HG03139 (cell line): ENCODE measurements around the gene NLRP14.

Experiments
- ATAC-seq: cut with Tn5 transposase; IDR thresholded peaks from one replicate; pipeline ENCODE4 v1.9.1; 2021; ENCODE audit not compliant: unreplicated experiment

NLRP14 gene, protein sequence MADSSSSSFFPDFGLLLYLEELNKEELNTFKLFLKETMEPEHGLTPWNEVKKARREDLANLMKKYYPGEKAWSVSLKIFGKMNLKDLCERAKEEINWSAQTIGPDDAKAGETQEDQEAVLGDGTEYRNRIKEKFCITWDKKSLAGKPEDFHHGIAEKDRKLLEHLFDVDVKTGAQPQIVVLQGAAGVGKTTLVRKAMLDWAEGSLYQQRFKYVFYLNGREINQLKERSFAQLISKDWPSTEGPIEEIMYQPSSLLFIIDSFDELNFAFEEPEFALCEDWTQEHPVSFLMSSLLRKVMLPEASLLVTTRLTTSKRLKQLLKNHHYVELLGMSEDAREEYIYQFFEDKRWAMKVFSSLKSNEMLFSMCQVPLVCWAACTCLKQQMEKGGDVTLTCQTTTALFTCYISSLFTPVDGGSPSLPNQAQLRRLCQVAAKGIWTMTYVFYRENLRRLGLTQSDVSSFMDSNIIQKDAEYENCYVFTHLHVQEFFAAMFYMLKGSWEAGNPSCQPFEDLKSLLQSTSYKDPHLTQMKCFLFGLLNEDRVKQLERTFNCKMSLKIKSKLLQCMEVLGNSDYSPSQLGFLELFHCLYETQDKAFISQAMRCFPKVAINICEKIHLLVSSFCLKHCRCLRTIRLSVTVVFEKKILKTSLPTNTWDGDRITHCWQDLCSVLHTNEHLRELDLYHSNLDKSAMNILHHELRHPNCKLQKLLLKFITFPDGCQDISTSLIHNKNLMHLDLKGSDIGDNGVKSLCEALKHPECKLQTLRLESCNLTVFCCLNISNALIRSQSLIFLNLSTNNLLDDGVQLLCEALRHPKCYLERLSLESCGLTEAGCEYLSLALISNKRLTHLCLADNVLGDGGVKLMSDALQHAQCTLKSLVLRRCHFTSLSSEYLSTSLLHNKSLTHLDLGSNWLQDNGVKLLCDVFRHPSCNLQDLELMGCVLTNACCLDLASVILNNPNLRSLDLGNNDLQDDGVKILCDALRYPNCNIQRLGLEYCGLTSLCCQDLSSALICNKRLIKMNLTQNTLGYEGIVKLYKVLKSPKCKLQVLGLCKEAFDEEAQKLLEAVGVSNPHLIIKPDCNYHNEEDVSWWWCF

GRCh38 chr11:7020183-7020917 is at the start of gene NLRP14, which contains the start of gene ZNF214:
TSS of gene NLRP14 (plus strand) at chr11:7020479. CDS start at chr11:7038587, 18,108 bp downstream.
TSS of gene ZNF214 (minus strand) at chr11:7020346. CDS start at chr11:7002835, 17,511 bp downstream.
- ATAC-seq, result no peak

DNA sequence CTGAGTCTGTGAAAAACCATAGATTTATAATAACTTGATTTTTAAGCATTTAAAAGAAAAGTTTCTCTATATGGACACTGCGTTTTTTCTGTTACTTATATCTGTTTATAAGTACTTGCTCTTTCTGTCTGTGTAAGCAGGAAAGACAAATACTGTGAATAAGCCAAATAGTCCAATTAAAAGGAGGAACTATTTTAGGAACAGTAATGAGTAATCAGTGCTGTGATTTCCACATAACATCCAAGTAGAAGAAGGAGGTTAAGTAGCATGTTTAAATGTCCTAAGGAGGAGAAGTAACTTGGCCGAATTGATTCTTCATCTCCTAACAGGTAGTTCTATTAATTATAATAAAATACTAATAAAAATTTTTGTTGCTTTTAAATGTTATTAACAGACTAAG is 40.9 kb upstream of the NLRP14 start:
- no peak for ATAC-seq

DNA sequence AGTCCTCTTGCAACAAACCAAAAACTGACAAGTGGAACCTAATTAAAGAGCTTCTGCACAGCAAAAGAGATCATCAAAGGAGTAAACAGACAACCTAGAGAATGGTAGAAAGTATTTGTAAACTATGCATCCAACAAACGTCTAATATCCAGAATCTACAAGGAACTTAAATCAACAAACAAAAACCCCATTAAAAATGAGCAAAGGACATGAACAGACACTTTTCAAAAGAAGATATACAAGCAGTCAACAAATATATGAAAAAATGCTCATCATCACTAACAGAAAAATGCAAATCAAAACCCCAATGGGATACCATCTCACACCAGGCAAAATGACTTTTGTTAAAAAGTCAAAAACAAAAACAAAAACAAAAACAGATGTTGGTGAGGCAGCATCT is 33.8 kb upstream of the NLRP14 start:
- no peak for ATAC-seq

DNA sequence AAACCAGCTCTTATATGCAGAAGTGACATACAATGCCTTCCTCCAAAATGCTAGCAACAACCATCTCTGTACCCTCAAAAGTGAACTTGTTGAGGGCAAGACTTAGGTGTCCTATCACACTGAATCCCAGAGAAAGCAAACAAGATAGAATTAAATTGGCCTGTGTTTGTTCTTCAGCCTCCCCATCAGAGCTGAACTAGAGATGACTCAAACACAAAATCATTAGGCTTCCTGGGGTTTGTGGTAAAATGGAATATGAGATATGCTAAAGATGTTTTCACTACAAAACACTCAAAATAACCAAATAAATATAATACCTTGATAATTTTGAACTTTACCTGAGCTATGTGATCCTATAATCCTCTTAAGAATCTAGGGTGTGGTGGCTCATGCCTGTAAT is 31.8 kb upstream of the NLRP14 start:
- no peak for ATAC-seq

DNA sequence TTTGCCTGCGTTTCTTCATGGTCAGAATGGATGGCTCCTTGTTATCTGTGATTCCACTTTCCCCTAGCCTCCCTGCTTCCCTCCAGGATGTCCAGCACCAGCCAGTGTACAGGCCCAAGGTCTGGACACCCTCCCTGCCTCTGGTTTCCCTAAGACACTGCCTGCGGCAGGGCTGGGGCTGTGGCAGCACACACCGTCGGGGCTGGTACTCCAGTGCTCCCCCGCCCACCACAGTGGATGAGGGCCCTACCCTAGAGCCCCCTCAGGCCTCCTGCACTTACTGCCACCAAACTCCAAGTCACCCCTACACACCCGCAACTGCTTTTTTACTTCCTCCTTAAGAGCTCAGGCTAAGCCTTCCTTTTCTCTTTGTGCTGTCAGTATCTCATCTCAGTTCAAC is 29.1 kb upstream of the NLRP14 start:
- no peak for ATAC-seq

GRCh38 chr11:6992026-6992425 is 28.3 kb upstream of the NLRP14 start:
- no peak for ATAC-seq

- ATAC-seq, result no peak
Measured at GRCh38 chr11:6992457-6993417, 27.5 kb upstream of the NLRP14 start.

DNA sequence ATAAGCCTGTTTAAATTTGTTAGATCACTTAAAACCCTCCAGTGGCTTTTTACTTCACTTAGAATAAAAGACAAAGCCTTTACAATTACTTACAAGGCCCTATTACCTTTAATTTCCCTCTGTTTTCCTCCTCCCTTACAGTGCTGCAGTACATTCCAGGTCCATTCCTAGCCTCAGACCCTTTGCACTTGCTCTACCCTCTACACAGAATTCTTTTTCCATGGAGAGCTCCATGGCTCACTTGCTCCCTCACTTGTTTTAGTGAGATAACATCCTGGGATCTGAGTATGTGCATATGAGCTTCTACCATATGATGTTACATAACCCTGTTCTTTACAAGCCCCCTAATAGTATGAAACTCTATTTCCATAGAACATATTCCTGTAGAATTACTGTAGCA is 24.6 kb upstream of the NLRP14 start:
- no peak for ATAC-seq

GRCh38 chr11:7004482-7004881 is 15.8 kb upstream of the NLRP14 start:
- no peak for ATAC-seq

DNA sequence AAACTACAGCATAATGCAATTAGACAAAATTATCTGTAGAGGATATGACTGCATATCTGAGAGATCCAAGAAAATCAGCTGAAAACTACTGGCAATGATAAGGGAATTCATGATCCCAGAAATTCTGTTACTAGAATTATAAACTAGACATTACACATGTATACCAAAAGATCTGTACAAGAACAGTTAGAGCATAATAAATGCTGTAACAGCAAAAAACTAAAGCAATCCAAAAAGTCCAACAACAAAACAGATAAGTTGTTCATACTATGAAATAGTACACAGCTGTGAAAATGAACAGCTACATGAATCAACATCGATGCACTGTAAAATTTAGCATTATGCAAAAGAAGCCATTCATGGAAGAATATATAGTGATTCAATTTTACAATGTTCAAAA is 6.2 kb upstream of the NLRP14 start:
- ATAC-seq, result no peak

GRCh38 chr11:7016011-7016410 is 4.3 kb upstream of the NLRP14 start:
- ATAC-seq, result no peak

- ATAC-seq, result no peak
Measured at GRCh38 chr11:7019500-7020182, 638 bp upstream of the NLRP14 start.

DNA sequence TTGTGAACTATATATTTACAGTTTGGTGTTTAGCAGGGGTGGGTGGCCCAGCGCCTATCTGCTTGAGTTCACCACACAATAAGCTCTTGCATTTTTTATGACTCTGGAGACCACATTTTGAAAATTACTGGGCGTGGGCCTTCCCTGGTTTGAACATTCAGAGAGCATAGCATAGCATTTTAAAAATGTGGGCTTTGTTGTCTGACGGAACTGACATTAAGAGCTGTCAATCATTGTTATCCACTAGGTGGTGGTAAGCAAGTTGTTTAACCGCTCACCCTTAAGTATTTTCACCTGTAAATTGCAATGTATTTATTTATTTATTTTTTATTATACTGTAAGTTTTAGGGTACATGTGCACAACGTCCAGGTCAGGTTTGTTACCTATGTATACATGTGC is 1.0 kb downstream of the NLRP14 start:
- no peak for ATAC-seq

GRCh38 chr11:7028141-7028540 is 7.9 kb downstream of the NLRP14 start:
- ATAC-seq, result no peak

DNA sequence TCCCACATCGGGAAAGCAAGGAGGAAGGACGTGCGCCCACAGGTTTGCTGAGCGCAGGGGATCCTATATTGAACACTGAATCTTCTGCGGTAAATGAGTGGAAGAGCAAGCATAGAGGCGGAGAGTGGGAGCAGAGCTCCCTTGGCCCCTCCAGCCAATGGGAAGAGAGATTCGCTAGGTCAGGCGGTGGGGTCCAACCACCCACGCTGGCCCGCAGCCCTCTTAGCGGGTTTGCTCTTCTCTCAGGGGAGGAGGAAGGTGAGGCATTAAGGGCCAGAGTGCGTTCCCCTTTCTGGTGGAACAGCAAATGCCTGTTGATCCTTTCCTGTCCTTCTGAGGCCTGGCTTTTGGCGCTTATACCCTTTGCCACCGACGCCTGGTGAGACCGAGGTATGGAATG is 10.6 kb downstream of the NLRP14 start:
- ATAC-seq, result no peak

GRCh38 chr11:7031471-7031871 is 11.2 kb downstream of the NLRP14 start:
- ATAC-seq, result no peak

DNA sequence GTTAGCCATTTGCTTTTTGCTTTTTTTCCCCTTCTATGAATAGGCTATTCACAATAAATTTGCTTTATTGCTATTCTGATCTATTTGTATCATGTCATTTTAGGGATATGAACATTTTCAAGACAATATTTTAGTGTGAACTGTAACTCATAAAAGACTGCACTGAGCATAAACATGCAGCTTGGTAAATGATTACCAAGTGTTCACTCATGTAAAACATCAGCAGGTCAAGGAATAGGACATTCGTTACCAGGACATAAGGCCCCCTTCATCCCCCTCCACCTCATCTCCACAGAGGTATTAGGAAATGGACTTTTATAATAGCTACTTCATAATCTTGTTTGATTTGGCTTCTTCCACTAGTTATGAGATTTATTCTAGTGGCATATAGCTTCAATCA is 12.4 kb downstream of the NLRP14 start:
- no peak for ATAC-seq

GRCh38 chr11:7034019-7034418 is 13.7 kb downstream of the NLRP14 start:
- ATAC-seq, result no peak

- no peak for ATAC-seq
Measured at GRCh38 chr11:7046474-7047175, 26.3 kb downstream of the NLRP14 start.
